ENCODE data around the gene ATP9A. TPM values are rescaled to one million over a fixed set of nuclear protein-coding genes. Genes with fewer than 3 reads are reported as not detected.
A peak's percentile ranks its signal among the peaks of the same experiment; 100 is the strongest.

The ATP9A gene
- total and polyA plus RNA-seq, 3 donors from 2014 or later = 46.4 to 128 (median 89.3) TPM

- 47 to 55% methylated on average over 8 of the region's 8 CpGs for WGBS, 2 donors
- H3K27me3 ChIP-seq = no peaks in the 10 kb centered on the region
- H3K36me3 ChIP-seq (ENCODE audit: low read depth, missing control alignments) = no peaks in the 10 kb centered on the region
- no peak for TF ChIP-seq POLR2A (IDR thresholded peaks at IDR 0.05)
- no peak for TF ChIP-seq CTCF (IDR thresholded peaks at IDR 0.05)
- H3K4me3 ChIP-seq = no peak overlapping the region
- peaks cover 45% of the 10 kb centered on the region for H3K4me1 ChIP-seq
- no peak for DNase-seq
- peak overlapping the region in 1 of 2 donors; percentile 70 for H3K27ac ChIP-seq
- intact Hi-C loops (cut with DNase I; ENCODE audit: low total_unique reads) = no loop called here
- H3K9me3 ChIP-seq = no peaks in the 10 kb centered on the region
These were observed 70.9 kb downstream of the ATP9A start for GRCh38 chr20:51697096-51697826.

GRCh38 chr20:51696304-51697071, 71.7 kb downstream of the ATP9A start:
- intact Hi-C loops (cut with DNase I; ENCODE audit: low total_unique reads) = no loop called here
- no peak overlapping the region for H3K4me3 ChIP-seq
- no peaks in the 10 kb centered on the region for H3K9me3 ChIP-seq
- WGBS, 2 donors = 22 to 44% methylated on average over 2 of the region's 2 CpGs
- H3K27ac ChIP-seq = peak overlapping the region in 1 of 2 donors; percentile 70
- no peaks in the 10 kb centered on the region for H3K36me3 ChIP-seq (ENCODE audit: low read depth, missing control alignments)
- DNase-seq = no peak
- TF ChIP-seq CTCF (IDR thresholded peaks at IDR 0.05) (no peak), POLR2A (IDR thresholded peaks at IDR 0.05) (no peak)
- H3K27me3 ChIP-seq = no peaks in the 10 kb centered on the region
- H3K4me1 ChIP-seq = peaks cover 38% of the 10 kb centered on the region

- intact Hi-C loops (cut with DNase I; ENCODE audit: low total_unique reads) = no loop called here
- 35 to 38% methylated on average over 14 of the region's 14 CpGs for WGBS, 2 donors
These were observed 72.5 kb downstream of the ATP9A start for GRCh38 chr20:51695574-51696303.

GRCh38 chr20:51692806-51693400, 75.3 kb downstream of the ATP9A start:
- TF ChIP-seq POLR2A (IDR thresholded peaks at IDR 0.05) (no peak), CTCF (IDR thresholded peaks at IDR 0.05) (no peak)
- H3K36me3 ChIP-seq (ENCODE audit: low read depth, missing control alignments) = no peaks in the 10 kb centered on the region
- intact Hi-C loops (cut with DNase I; ENCODE audit: low total_unique reads) = no loop called here
- WGBS, 2 donors = 90 to 93% methylated on average over 13 of the region's 13 CpGs
- peaks cover 24% of the 10 kb centered on the region for H3K4me1 ChIP-seq
- no peak for DNase-seq
- no peak overlapping the region for H3K27ac ChIP-seq
- H3K9me3 ChIP-seq = no peaks in the 10 kb centered on the region
- H3K4me3 ChIP-seq = no peak overlapping the region
- H3K27me3 ChIP-seq = no peaks in the 10 kb centered on the region

More at GRCh38 chr20:51695574-51696303, 72.5 kb downstream of the ATP9A start:
- Histone ChIP-seq H3K9me3 (no peaks in the 10 kb centered on the region), H3K4me3 (no peak overlapping the region), H3K27ac (peak overlapping the region in 1 of 2 donors; percentile 70), H3K36me3 (ENCODE audit: low read depth, missing control alignments) (no peaks in the 10 kb centered on the region), H3K4me1 (peaks cover 31% of the 10 kb centered on the region), H3K27me3 (no peaks in the 10 kb centered on the region)
- no peak for TF ChIP-seq CTCF (IDR thresholded peaks at IDR 0.05)
- TF ChIP-seq POLR2A (IDR thresholded peaks at IDR 0.05) = no peak
- no peak for DNase-seq

All from testis (tissue), 3 donors.